COLO668 (cell line): ENCODE measurements around the gene RBFOX2.
"Not testable (repeated sequence)": the region's sequence is repeated elsewhere in the genome, so short reads cannot be mapped to it uniquely, and the experiment has no call there.

Source experiments
- DNase-seq: peaks from one replicate; lab custom pipeline; 2025; ENCODE audit not compliant: unreplicated experiment; lab: John Stamatoyannopoulos, UW

RBFOX2 gene

GRCh38 chr22:35791788-35792187 lies 236.8 kb downstream of the RBFOX2 start:
- not testable (repeated sequence) for DNase-seq

GRCh38 chr22:35785181-35785923 lies 243.3 kb downstream of the RBFOX2 start:
- DNase-seq: no peak

- no peak for DNase-seq
Observed at GRCh38 chr22:35784633-35785032, 244.0 kb downstream of the RBFOX2 start.

GRCh38 chr22:35783943-35784614 lies 244.5 kb downstream of the RBFOX2 start:
- no peak for DNase-seq

- no peak for DNase-seq
Observed at GRCh38 chr22:35782504-35782903, 246.1 kb downstream of the RBFOX2 start.

GRCh38 chr22:35781898-35782297 lies 246.7 kb downstream of the RBFOX2 start:
- no peak for DNase-seq

- no peak for DNase-seq
Observed at GRCh38 chr22:35777335-35777975, 251.2 kb downstream of the RBFOX2 start.

- no peak for DNase-seq
Observed at GRCh38 chr22:35775339-35775738, 253.3 kb downstream of the RBFOX2 start.

- no peak for DNase-seq
Observed at GRCh38 chr22:35769974-35770373, 258.6 kb downstream of the RBFOX2 start.

- no peak for DNase-seq
Observed at GRCh38 chr22:35766654-35767580, 261.7 kb downstream of the RBFOX2 start.

- DNase-seq: no peak
Observed at GRCh38 chr22:35761037-35761436, 267.6 kb downstream of the RBFOX2 start.

GRCh38 chr22:35758394-35758793 lies 270.2 kb downstream of the RBFOX2 start:
- no peak for DNase-seq

GRCh38 chr22:35756722-35757121 lies 271.9 kb downstream of the RBFOX2 start:
- DNase-seq: no peak

- DNase-seq: no peak
Observed at GRCh38 chr22:35754761-35755160, 273.9 kb downstream of the RBFOX2 start.

- DNase-seq: no peak
Observed at GRCh38 chr22:35752863-35753189, 275.8 kb downstream of the RBFOX2 start.

GRCh38 chr22:35752006-35752862 lies 276.4 kb downstream of the RBFOX2 start:
- DNase-seq: no peak

GRCh38 chr22:35749808-35750207 lies 278.8 kb downstream of the RBFOX2 start:
- DNase-seq: no peak

GRCh38 chr22:35746946-35747703 lies 281.5 kb downstream of the RBFOX2 start:
- no peak for DNase-seq

GRCh38 chr22:35746248-35746647 lies 282.4 kb downstream of the RBFOX2 start:
- DNase-seq: no peak
